HL-60 (cell line): ENCODE measurements around the gene OXNAD1.

Experiments
- DNase-seq, 2 experiments: peaks; one replicate each; pipeline ENCODE4 v3.0.0-alpha.2; 2010 to 2020; ENCODE audit warnings: low read depth in 1 of 2, low spot score in 1 of 2
- H3K27ac ChIP-seq: fragments of 250-450 bp; sonication (Bioruptor Pico); replicated peaks from 2 replicates; pipeline ENCODE4 v1.5.1; 2020; ENCODE audit warnings: mild to moderate bottlenecking, moderate library complexity
- H3K27me3 ChIP-seq: fragments of 250-450 bp; sonication (Bioruptor Pico); 2 replicates; pipeline ENCODE4 v1.5.1; 2021; ENCODE audit warnings: mild to moderate bottlenecking, moderate library complexity; ENCODE audit not compliant: insufficient read depth, poor library complexity, severe bottlenecking
- H3K4me3 ChIP-seq: replicated peaks from 2 replicates; pipeline ENCODE4 v1.5.1; 2011; ENCODE audit warnings: mild to moderate bottlenecking, control low read depth, low read length; ENCODE audit not compliant: insufficient read depth
- GABPA ChIP-seq: IDR thresholded peaks from 2 replicates; pipeline ENCODE4 v1.6.1; 2012; ENCODE audit warnings: low read depth
- POLR2AphosphoS5 ChIP-seq: IDR thresholded peaks from 2 replicates; pipeline ENCODE4 v1.6.1; 2012; ENCODE audit warnings: low read depth
- SPI1 ChIP-seq: IDR thresholded peaks from 2 replicates; pipeline ENCODE4 v1.6.1; 2012; ENCODE audit warnings: low read depth, mild to moderate bottlenecking, borderline replicate concordance
- TF ChIP-seq, protein P1 (sequence below): IDR thresholded peaks from 2 replicates; pipeline ENCODE4 v1.6.1; 2012; ENCODE audit warnings: low read depth; ENCODE audit not compliant: insufficient replicate concordance
- TF ChIP-seq, protein P2 (sequence below): IDR thresholded peaks from one replicate; pipeline ENCODE4 v1.5.1; 2011; ENCODE audit warnings: low read length, control low read depth, inconsistent platforms; ENCODE audit not compliant: insufficient read depth

The OXNAD1 gene

DNA sequence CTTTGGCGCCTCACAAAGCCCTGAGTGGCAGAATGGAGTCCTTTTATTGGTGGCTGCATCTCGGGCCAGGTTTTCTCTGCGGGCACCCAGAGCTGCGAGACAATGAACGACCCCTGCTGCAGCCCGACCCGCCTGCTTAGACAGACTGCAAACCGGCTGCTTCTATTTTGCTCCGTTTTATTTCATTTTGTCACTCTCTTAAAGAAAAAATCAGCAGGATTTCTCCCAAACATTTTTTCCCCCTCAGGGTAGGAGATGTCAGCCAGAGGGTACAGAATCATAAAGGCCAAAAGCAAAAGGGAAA, 64.8 kb downstream of the OXNAD1 start:
- no peak for DNase-seq
- H3K27ac ChIP-seq = no peak overlapping the region
- H3K4me3 ChIP-seq = no peak overlapping the region
- no peaks in the 10 kb centered on the region for H3K27me3 ChIP-seq
- TF ChIP-seq GABPA = no peak
- TF ChIP-seq, protein P1, sequence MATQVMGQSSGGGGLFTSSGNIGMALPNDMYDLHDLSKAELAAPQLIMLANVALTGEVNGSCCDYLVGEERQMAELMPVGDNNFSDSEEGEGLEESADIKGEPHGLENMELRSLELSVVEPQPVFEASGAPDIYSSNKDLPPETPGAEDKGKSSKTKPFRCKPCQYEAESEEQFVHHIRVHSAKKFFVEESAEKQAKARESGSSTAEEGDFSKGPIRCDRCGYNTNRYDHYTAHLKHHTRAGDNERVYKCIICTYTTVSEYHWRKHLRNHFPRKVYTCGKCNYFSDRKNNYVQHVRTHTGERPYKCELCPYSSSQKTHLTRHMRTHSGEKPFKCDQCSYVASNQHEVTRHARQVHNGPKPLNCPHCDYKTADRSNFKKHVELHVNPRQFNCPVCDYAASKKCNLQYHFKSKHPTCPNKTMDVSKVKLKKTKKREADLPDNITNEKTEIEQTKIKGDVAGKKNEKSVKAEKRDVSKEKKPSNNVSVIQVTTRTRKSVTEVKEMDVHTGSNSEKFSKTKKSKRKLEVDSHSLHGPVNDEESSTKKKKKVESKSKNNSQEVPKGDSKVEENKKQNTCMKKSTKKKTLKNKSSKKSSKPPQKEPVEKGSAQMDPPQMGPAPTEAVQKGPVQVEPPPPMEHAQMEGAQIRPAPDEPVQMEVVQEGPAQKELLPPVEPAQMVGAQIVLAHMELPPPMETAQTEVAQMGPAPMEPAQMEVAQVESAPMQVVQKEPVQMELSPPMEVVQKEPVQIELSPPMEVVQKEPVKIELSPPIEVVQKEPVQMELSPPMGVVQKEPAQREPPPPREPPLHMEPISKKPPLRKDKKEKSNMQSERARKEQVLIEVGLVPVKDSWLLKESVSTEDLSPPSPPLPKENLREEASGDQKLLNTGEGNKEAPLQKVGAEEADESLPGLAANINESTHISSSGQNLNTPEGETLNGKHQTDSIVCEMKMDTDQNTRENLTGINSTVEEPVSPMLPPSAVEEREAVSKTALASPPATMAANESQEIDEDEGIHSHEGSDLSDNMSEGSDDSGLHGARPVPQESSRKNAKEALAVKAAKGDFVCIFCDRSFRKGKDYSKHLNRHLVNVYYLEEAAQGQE = no peak
- TF ChIP-seq, protein P2, sequence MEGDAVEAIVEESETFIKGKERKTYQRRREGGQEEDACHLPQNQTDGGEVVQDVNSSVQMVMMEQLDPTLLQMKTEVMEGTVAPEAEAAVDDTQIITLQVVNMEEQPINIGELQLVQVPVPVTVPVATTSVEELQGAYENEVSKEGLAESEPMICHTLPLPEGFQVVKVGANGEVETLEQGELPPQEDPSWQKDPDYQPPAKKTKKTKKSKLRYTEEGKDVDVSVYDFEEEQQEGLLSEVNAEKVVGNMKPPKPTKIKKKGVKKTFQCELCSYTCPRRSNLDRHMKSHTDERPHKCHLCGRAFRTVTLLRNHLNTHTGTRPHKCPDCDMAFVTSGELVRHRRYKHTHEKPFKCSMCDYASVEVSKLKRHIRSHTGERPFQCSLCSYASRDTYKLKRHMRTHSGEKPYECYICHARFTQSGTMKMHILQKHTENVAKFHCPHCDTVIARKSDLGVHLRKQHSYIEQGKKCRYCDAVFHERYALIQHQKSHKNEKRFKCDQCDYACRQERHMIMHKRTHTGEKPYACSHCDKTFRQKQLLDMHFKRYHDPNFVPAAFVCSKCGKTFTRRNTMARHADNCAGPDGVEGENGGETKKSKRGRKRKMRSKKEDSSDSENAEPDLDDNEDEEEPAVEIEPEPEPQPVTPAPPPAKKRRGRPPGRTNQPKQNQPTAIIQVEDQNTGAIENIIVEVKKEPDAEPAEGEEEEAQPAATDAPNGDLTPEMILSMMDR = no peak
- TF ChIP-seq POLR2AphosphoS5 = no peak
- TF ChIP-seq SPI1 = no peak

DNA sequence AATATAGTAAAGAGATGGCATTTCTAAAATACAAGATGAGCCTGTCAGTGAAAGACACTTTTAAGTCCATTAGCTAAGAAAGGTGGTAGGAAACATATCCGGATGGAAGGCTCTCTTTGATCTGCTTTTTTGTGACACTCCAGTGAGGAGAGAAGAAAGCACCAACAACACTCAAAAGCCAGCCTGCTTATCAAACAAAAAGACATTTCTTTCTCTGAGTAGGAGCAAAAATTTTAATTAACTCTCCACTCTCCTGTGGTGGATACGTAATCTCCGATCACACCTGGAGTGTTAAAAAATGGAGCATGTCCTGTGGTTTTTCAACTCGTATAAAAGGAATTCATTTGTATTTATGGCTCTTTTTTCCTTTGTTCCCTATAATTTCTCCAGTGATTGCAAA, 65.3 kb downstream of the OXNAD1 start:
- H3K27ac ChIP-seq = no peak overlapping the region
- no peaks in the 10 kb centered on the region for H3K27me3 ChIP-seq
- no peak for DNase-seq
- H3K4me3 ChIP-seq = no peak overlapping the region
- TF ChIP-seq, protein P1 = no peak
- TF ChIP-seq POLR2AphosphoS5 = no peak
- TF ChIP-seq, protein P2 = no peak
- TF ChIP-seq SPI1 = no peak
- TF ChIP-seq GABPA = no peak

DNA sequence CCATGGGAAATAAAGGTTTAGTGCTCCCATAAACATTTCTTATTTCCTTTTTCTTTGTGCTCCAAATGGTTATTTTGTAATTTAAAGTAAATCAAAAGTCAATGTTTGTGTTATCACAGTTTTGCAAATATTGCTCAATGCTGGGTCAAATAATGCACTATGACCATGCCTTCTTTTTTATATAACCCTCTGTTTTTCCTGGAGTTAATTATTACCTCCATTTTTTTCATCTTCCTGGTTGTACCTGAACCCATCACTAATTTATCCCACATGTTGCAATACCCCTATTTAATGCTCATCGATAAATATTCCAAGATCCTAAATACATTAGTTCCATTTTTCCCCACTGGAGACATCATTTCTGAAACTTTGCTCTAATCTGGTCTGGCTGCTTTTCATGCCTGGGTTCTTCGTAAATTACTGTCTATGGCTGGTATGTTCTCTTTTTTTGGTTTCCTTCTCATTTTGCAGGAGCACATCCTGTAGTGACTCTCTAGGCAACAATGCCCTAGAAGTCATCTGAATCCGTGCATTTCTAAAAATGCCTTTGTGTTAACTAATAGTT, 66.4 kb downstream of the OXNAD1 start:
- no peak for DNase-seq
- Histone ChIP-seq H3K4me3 (no peak overlapping the region), H3K27ac (no peak overlapping the region), H3K27me3 (no peaks in the 10 kb centered on the region)
- TF ChIP-seq SPI1 (no peak), POLR2AphosphoS5 (no peak), GABPA (no peak)
- TF ChIP-seq, protein P1 = no peak
- TF ChIP-seq, protein P2 = no peak
